Measurements from ENCODE around the gene EEFSEC. TPM values are rescaled to one million over a fixed set of nuclear protein-coding genes. Genes with fewer than 3 reads are reported as not detected.

Gene EEFSEC
- total RNA-seq, 1 donor from 2014 or later = 15.6 TPM

- H3K4me3 Mint-ChIP-seq (ENCODE audit: unreplicated experiment) = no peak overlapping the region
- H3K36me3 Mint-ChIP-seq (ENCODE audit: unreplicated experiment) = peaks cover 2% of the 10 kb centered on the region
- TF ChIP-seq CTCF (IDR thresholded peaks at IDR 0.05) = no peak
- DNase-seq (ENCODE audit: extremely low spot score, unreplicated experiment) = peak; percentile 78
- H3K27ac Mint-ChIP-seq (ENCODE audit: unreplicated experiment) = no peak overlapping the region
- H3K9me3 Mint-ChIP-seq (ENCODE audit: unreplicated experiment) = no peaks in the 10 kb centered on the region
- H3K27me3 Mint-ChIP-seq (ENCODE audit: unreplicated experiment) = no peaks in the 10 kb centered on the region
- H3K4me1 Mint-ChIP-seq (ENCODE audit: unreplicated experiment) = peaks cover 59% of the 10 kb centered on the region
Observed at GRCh38 chr3:128281461-128282367, 128.4 kb downstream of the EEFSEC start.

- no peaks in the 10 kb centered on the region for H3K9me3 Mint-ChIP-seq (ENCODE audit: unreplicated experiment)
- no peak for TF ChIP-seq CTCF (IDR thresholded peaks at IDR 0.05)
- peak; percentile 67 for DNase-seq (ENCODE audit: extremely low spot score, unreplicated experiment)
- peaks cover 2% of the 10 kb centered on the region for H3K36me3 Mint-ChIP-seq (ENCODE audit: unreplicated experiment)
- peak overlapping the region; percentile 54 for H3K27ac Mint-ChIP-seq (ENCODE audit: unreplicated experiment)
- peaks cover 52% of the 10 kb centered on the region for H3K4me1 Mint-ChIP-seq (ENCODE audit: unreplicated experiment)
- no peak overlapping the region for H3K4me3 Mint-ChIP-seq (ENCODE audit: unreplicated experiment)
- H3K27me3 Mint-ChIP-seq (ENCODE audit: unreplicated experiment) = no peaks in the 10 kb centered on the region
Observed at GRCh38 chr3:128282380-128283196, 129.3 kb downstream of the EEFSEC start.

- no peak for DNase-seq (ENCODE audit: extremely low spot score, unreplicated experiment)
- H3K4me1 Mint-ChIP-seq (ENCODE audit: unreplicated experiment) = peaks cover 43% of the 10 kb centered on the region
Observed at GRCh38 chr3:128283421-128283820, 130.1 kb downstream of the EEFSEC start.

GRCh38 chr3:128285042-128285966 is 132.0 kb downstream of the EEFSEC start:
- DNase-seq (ENCODE audit: extremely low spot score, unreplicated experiment) = peak; percentile 57
- peaks cover 6% of the 10 kb centered on the region for H3K36me3 Mint-ChIP-seq (ENCODE audit: unreplicated experiment)
- no peak overlapping the region for H3K27ac Mint-ChIP-seq (ENCODE audit: unreplicated experiment)
- H3K4me3 Mint-ChIP-seq (ENCODE audit: unreplicated experiment) = no peak overlapping the region
- H3K4me1 Mint-ChIP-seq (ENCODE audit: unreplicated experiment) = peaks cover 25% of the 10 kb centered on the region
- H3K9me3 Mint-ChIP-seq (ENCODE audit: unreplicated experiment) = peaks cover 5% of the 10 kb centered on the region
- no peak for TF ChIP-seq CTCF (IDR thresholded peaks at IDR 0.05)
- no peaks in the 10 kb centered on the region for H3K27me3 Mint-ChIP-seq (ENCODE audit: unreplicated experiment)

More at GRCh38 chr3:128283421-128283820, 130.1 kb downstream of the EEFSEC start:
- no peaks in the 10 kb centered on the region for H3K9me3 Mint-ChIP-seq (ENCODE audit: unreplicated experiment)
- no peak for TF ChIP-seq CTCF (IDR thresholded peaks at IDR 0.05)
- H3K27ac Mint-ChIP-seq (ENCODE audit: unreplicated experiment) = no peak overlapping the region
- peaks cover 2% of the 10 kb centered on the region for H3K36me3 Mint-ChIP-seq (ENCODE audit: unreplicated experiment)
- no peak overlapping the region for H3K4me3 Mint-ChIP-seq (ENCODE audit: unreplicated experiment)
- H3K27me3 Mint-ChIP-seq (ENCODE audit: unreplicated experiment) = no peaks in the 10 kb centered on the region
